PFSK-1 (cell line): ENCODE measurements around the gene FAM219A.

ENCODE experiments used
- FOXP2 ChIP-seq: optimal IDR thresholded peaks from 2 replicates; pipeline ENCODE3; 2011; ENCODE audit warnings: borderline replicate concordance, control low read depth, inconsistent platforms; ENCODE audit not compliant: insufficient read depth; ENCODE audit errors: extremely low read length, extremely low read depth
- TAF1 ChIP-seq: IDR thresholded peaks from 2 replicates; pipeline ENCODE4 v1.6.1; 2012; ENCODE audit warnings: low read length, control low read depth, borderline replicate concordance; ENCODE audit not compliant: insufficient read depth
- TF ChIP-seq, protein P1 (sequence below), 2 experiments: IDR thresholded peaks; 2 replicates each; pipeline versions ENCODE4 v1.6.1 to v1.8.0; 2011 to 2012; ENCODE audit warnings: low read depth in 2 of 2, low read length in 2 of 2, control low read depth in 1 of 2, inconsistent platforms in 1 of 2, mild to moderate bottlenecking in 1 of 2, moderate library complexity in 1 of 2; ENCODE audit not compliant: insufficient read depth in 1 of 2

DNA sequence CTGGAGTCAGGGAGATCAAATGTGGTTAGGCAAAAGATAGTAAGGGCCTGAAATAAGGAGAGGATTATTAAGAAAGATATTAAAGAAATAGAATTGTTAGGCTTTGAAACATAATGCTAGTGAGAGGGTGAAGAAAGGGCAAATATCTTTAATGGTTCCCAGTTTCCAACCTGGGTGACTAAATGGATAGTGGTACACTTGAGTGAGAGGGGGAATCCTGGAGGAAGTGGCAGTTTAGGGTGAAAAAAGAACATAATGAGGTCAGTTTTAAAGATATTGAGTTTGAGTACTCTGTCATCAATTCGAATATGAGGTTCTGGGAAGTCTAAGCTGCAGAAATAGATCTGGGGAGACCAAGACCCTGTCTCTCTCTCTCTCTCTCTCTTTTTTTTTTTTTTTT is 19.2 kb upstream of the FAM219A start:
- TF ChIP-seq TAF1, result no peak
- TF ChIP-seq FOXP2, result no peak
- TF ChIP-seq, protein P1, sequence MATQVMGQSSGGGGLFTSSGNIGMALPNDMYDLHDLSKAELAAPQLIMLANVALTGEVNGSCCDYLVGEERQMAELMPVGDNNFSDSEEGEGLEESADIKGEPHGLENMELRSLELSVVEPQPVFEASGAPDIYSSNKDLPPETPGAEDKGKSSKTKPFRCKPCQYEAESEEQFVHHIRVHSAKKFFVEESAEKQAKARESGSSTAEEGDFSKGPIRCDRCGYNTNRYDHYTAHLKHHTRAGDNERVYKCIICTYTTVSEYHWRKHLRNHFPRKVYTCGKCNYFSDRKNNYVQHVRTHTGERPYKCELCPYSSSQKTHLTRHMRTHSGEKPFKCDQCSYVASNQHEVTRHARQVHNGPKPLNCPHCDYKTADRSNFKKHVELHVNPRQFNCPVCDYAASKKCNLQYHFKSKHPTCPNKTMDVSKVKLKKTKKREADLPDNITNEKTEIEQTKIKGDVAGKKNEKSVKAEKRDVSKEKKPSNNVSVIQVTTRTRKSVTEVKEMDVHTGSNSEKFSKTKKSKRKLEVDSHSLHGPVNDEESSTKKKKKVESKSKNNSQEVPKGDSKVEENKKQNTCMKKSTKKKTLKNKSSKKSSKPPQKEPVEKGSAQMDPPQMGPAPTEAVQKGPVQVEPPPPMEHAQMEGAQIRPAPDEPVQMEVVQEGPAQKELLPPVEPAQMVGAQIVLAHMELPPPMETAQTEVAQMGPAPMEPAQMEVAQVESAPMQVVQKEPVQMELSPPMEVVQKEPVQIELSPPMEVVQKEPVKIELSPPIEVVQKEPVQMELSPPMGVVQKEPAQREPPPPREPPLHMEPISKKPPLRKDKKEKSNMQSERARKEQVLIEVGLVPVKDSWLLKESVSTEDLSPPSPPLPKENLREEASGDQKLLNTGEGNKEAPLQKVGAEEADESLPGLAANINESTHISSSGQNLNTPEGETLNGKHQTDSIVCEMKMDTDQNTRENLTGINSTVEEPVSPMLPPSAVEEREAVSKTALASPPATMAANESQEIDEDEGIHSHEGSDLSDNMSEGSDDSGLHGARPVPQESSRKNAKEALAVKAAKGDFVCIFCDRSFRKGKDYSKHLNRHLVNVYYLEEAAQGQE (IDR thresholded peaks at IDR 0.05; ENCODE audit: insufficient read depth in 1 of 2, low read depth in 2 of 2, low read length in 2 of 2), result no peak
